ENCODE data around the gene PSMB2. TPM values are rescaled to one million over a fixed set of nuclear protein-coding genes. Genes with fewer than 3 reads are reported as not detected.
"Not testable (repeated sequence)": the region's sequence is repeated elsewhere in the genome, so short reads cannot be mapped to it uniquely, and the experiment has no call there.

Gene PSMB2
- polyA plus RNA-seq, 10 donors = 52.9 to 68.0 (median 59.8) TPM

GRCh38 chr1:35595684-35596083, 45.6 kb downstream of the PSMB2 start:
- DNase-seq = no peak

DNA sequence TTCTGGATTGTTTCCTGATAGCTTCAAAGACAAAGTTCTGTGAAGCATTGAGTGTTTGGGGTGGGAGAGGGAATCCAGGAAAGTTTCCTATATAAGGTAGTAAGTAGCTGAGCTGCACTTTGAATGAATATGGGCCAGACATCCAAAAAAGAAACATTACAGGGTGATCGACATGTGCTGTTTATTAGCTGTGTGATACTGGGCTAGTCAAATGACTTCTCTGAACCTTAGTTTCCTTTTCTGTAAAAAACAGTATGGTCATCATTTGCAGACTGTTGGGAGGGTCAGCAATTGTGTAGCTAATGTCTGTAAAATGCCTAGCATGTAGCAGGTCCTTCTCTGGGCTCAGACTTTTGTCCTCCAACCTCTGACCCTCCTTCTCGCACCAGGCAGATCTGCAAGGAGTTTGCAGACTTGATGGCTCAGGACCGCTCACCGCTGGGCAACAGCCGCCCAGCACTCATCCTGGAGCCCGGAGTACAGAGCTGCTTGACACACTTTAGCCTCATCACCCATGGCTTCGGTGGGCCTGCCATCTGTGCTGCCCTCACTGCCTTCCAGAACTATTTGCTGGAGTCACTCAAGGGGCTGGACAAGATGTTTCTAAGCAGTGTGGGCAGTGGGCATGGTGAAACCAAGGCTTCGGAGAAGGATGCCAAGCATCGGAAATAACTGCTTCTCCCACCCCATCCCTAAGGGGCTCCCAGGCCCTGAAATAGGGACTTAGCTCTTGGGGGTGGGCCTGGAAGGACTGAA, 47.1 kb downstream of the PSMB2 start:
- no peak for DNase-seq

DNA sequence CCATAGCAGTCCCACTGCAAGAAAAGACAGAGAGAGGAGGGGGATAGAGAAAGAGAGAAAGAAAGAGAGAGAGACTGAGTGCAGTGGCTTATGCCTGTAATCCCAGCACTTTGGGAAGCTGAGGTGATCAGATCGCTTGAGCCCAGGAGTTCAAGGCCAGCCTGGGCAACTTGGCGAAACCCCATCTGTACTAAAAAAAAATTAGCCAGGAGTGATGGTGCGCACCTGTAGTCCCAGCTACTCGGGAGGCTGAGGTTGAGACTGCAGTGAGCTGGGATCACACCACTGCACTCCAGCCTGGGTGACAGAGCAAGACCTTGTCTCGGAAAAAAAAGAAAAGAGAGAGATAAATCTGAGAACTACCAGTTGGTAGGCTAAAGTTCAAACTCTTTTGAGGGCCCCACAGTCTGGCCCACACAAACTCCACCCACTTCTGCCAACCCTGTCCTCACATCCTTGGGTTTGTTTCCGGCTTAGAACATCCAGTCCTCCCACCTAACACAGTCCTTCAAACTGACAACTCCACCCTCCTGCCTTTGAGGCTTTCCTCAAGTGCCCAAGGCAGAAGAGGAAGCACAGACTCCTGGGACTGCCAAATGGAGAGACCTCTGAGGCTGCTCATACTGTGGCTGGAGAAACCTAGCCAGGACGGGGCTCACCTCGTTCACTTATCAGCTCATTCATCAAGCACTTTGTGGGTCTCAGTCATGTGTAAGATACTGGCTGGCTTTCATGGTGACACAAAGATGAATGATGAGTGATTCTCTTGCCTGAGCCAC, 48.1 kb downstream of the PSMB2 start:
- no peak for DNase-seq

GRCh38 chr1:35591211-35591610, 50.1 kb downstream of the PSMB2 start:
- no peak for DNase-seq

- DNase-seq = no peak
Measured at GRCh38 chr1:35590476-35591040, 50.8 kb downstream of the PSMB2 start.

GRCh38 chr1:35589516-35590427, 51.6 kb downstream of the PSMB2 start:
- no peak for DNase-seq

GRCh38 chr1:35588197-35588910, 53.0 kb downstream of the PSMB2 start:
- DNase-seq = no peak

DNA sequence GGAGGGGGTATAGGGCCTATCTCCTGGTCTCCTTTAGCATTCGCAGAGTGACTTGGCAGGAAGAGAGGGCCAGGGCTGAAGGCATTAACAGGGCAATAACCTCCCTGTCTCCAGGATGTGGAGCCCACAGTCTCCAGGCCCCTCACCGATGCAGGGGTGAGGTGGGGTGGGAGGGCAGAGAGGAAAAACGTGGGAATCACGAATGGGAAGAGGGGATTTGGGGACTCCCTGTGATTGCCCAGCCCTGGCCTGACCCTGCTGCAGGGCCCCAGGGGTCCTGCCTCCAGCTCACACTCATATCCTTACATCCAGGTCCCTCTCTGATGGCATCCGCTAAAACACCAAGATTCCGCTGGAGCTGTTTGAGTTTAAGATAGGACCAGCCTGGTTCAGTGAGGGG, 53.6 kb downstream of the PSMB2 start:
- DNase-seq = no peak

GRCh38 chr1:35586808-35587207, 54.5 kb downstream of the PSMB2 start:
- no peak for DNase-seq

DNA sequence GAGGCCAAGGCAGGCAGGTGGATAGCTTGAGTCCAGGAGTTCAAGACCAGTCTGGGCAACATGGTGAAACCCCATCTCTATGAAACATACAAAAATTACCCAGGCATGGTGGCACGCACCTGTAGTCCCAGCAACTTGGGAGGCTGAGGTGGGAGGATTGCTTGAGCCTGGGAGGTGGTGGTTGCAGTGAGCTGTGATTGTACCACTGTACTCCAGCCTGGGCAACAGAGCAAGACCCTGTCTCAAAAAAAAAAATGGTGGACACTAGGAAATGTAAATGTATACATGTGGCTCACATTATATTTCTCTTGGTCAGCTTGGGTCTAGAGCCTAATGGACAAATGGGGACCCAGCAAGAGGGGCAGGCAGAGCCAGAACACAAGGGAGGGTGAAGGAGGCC, 55.5 kb downstream of the PSMB2 start:
- DNase-seq = not testable (repeated sequence)

- no peak for DNase-seq
Measured at GRCh38 chr1:35585281-35585680, 56.0 kb downstream of the PSMB2 start.

- DNase-seq = not testable (repeated sequence)
Measured at GRCh38 chr1:35581621-35582020, 59.7 kb downstream of the PSMB2 start.

GRCh38 chr1:35580949-35581388, 60.4 kb downstream of the PSMB2 start:
- DNase-seq = no peak

DNA sequence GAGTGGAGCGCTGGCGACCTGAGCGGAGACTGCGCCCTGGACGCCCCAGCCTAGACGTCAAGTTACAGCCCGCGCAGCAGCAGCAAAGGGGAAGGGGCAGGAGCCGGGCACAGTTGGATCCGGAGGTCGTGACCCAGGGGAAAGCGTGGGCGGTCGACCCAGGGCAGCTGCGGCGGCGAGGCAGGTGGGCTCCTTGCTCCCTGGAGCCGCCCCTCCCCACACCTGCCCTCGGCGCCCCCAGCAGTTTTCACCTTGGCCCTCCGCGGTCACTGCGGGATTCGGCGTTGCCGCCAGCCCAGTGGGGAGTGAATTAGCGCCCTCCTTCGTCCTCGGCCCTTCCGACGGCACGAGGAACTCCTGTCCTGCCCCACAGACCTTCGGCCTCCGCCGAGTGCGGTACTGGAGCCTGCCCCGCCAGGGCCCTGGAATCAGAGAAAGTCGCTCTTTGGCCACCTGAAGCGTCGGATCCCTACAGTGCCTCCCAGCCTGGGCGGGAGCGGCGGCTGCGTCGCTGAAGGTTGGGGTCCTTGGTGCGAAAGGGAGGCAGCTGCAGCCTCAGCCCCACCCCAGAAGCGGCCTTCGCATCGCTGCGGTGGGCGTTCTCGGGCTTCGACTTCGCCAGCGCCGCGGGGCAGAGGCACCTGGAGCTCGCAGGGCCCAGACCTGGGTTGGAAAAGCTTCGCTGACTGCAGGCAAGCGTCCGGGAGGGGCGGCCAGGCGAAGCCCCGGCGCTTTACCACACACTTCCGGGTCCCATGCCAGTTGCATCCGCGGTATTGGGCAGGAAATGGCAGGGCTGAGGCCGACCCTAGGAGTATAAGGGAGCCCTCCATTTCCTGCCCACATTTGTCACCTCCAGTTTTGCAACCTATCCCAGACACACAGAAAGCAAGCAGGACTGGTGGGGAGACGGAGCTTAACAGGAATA, 64.0 kb downstream of the PSMB2 start:
- peak in 1 of 3 donors; percentile 58 for DNase-seq

DNA sequence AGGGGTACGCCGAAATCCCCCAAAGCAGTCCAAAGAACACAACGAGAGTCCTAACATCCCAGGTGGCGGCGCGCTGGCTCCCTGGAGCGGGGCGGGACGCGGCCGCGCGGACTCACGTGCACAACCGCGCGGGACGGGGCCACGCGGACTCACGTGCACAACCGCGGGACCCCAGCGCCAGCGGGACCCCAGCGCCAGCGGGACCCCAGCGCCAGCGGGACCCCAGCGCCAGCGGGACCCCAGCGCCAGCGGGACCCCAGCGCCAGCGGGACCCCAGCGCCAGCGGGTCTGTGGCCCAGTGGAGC, 64.6 kb downstream of the PSMB2 start:
- not testable (repeated sequence) for DNase-seq

GRCh38 chr1:35576061-35576765, 65.1 kb downstream of the PSMB2 start:
- DNase-seq = no peak

DNA sequence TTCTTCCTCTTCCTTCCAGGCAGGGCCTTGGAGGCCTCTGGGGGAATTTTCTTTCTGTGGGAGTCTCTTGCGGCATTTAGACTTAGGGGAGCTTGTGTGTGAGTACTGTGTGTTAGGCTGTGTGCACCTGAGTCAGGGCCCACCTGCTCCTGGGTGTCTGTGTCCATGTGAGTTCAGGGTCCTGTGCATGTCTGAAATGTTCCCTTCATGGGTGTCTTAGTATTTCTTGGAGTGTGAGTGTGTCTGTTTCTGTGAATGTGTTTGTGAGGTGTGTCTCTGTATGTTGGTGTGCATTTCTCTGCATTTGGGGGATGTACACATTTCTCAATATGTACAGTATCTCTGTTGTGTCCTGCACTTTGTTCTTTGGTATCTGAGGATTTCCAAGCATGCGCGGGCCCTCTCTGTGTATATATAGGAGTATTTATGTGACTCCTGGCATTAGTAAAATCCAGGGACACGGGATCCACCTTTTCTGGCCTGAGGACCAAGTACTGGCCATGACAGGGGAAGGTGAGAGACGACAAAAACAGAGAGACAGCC, 65.8 kb downstream of the PSMB2 start:
- DNase-seq = no peak

DNA sequence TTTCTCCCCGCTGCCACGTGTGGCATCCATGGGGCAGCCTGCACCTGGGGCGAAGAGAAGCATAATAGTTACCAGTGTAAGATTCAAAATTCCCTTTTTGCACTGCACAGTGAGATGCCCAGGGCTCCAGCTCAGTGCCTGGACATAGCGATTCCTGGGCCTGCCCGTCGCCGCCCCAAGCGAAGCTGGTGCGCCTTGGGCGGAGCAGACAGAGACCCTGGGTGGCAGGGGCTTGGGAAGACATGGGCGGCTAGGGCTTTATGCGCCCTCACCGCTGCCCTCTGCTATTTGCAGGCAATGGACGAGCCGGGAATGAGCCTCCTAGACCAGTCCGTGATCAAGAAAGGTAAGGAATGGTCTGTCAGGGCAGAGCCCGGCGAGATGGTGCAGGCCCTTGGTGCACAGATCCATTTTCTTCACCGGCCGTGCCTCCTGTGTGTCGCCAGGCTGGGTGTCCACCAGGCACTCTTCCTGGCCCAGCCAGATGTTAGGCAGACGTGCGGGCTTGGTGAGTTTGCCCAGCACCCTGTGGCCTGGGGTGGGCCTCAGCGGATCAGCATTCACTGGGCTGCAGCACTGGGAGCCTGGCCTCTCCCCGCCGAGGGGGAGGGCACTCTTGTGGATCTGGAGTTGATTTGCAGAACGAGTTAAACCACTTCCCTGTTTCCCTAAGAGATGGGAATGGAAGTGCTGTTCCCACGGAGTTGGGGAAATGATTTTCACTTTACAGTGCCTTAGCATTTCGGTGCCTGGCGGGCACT, 66.5 kb downstream of the PSMB2 start:
- no peak for DNase-seq

All from muscle of back (tissue), 11 donors.